ENCODE results near the gene MAN1A2. TPM values are rescaled to one million over a fixed set of nuclear protein-coding genes. Genes with fewer than 3 reads are reported as not detected.
"Not testable (repeated sequence)": the region's sequence is repeated elsewhere in the genome, so short reads cannot be mapped to it uniquely, and the experiment has no call there.

Gene MAN1A2
- total RNA-seq, 1 donor from 2014 or later, result 23.3 TPM

DNA sequence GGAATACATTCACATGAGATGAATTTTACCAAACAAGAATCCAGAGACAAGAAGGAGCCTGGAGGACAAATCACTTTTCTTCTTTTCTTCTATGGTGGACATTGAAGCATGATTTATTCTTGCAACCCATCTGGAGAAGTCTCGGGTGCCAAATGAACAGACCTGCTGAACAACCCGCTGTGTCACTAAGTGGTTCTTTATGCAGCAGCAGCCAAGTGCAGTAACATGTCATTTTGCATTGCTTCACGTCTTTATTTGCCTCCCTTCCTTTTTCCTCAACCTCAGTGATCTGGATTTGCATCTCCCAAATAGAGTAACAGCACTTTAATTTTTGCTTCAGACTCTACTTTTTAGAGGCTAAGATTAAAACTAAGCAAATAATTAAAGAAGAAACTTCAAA lies 188.6 kb downstream of the MAN1A2 start:
- intact Hi-C loops (cut with micrococcal nuclease), result no loop called here
- Histone ChIP-seq H3K36me3 (no peaks in the 10 kb centered on the region), H3K4me1 (no peaks in the 10 kb centered on the region), H3K27ac (replicated peaks) (no peak overlapping the region), H3K9me3 (replicated peaks) (peaks cover 4% of the 10 kb centered on the region), H3K4me3 (no peak overlapping the region), H3K27me3 (ENCODE audit: low read depth) (no peaks in the 10 kb centered on the region)
- DNase-seq, result no peak
- TF ChIP-seq, protein P1, sequence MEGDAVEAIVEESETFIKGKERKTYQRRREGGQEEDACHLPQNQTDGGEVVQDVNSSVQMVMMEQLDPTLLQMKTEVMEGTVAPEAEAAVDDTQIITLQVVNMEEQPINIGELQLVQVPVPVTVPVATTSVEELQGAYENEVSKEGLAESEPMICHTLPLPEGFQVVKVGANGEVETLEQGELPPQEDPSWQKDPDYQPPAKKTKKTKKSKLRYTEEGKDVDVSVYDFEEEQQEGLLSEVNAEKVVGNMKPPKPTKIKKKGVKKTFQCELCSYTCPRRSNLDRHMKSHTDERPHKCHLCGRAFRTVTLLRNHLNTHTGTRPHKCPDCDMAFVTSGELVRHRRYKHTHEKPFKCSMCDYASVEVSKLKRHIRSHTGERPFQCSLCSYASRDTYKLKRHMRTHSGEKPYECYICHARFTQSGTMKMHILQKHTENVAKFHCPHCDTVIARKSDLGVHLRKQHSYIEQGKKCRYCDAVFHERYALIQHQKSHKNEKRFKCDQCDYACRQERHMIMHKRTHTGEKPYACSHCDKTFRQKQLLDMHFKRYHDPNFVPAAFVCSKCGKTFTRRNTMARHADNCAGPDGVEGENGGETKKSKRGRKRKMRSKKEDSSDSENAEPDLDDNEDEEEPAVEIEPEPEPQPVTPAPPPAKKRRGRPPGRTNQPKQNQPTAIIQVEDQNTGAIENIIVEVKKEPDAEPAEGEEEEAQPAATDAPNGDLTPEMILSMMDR (IDR thresholded peaks at IDR 0.05; ENCODE audit: borderline replicate concordance), result no peak

DNA sequence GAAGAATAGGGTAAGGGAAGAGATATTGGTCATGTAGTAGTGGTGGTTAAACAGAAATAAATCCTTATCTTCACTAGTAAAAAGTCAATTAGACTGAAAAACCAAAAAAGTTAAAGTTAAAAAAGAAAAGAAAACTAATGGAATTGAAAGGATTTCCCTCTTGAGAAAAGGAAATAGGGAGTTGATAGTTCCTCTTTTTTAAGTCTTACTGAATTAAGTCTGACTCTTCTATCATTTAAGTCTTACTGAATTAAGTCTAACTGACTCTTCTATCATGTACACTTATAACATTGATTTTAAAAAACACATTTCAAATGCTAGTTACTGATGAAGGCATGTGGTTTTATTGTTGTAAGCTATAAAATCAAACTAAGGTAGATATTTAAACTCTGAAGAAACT lies 189.1 kb downstream of the MAN1A2 start:
- Histone ChIP-seq H3K9me3 (replicated peaks) (peaks cover 4% of the 10 kb centered on the region), H3K27ac (replicated peaks) (no peak overlapping the region), H3K4me1 (no peaks in the 10 kb centered on the region), H3K27me3 (ENCODE audit: low read depth) (no peaks in the 10 kb centered on the region), H3K4me3 (no peak overlapping the region), H3K36me3 (no peaks in the 10 kb centered on the region)
- TF ChIP-seq, protein P1 (IDR thresholded peaks at IDR 0.05; ENCODE audit: borderline replicate concordance), result no peak
- no peak for DNase-seq
- intact Hi-C loops (cut with micrococcal nuclease), result no loop called here

DNA sequence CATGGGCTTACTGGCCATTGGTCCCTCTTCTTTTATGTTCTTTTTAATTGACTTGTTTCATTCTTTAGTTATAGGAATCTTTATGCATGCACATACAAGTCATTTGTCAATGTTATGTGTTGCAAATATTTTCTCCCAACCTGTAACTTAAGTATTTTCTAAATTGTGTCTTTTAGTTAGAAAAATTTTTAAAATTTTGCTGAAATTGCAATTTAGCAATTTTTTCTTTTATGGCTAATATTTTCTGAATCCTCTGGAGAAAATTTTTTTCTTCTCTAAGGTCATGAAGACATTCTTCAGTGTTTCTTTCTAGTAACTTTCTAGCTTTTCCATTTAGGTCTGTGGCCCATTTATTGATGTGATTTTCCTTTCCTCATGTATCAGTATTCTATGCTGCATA lies 189.7 kb downstream of the MAN1A2 start:
- H3K36me3 ChIP-seq, result no peaks in the 10 kb centered on the region
- no peaks in the 10 kb centered on the region for H3K4me1 ChIP-seq
- no peak for DNase-seq
- peaks cover 4% of the 10 kb centered on the region for H3K9me3 ChIP-seq (replicated peaks)
- TF ChIP-seq, protein P1 (IDR thresholded peaks at IDR 0.05; ENCODE audit: borderline replicate concordance), result no peak
- H3K4me3 ChIP-seq, result no peak overlapping the region
- no peak overlapping the region for H3K27ac ChIP-seq (replicated peaks)
- H3K27me3 ChIP-seq (ENCODE audit: low read depth), result no peaks in the 10 kb centered on the region
- intact Hi-C loops (cut with micrococcal nuclease), result no loop called here

DNA sequence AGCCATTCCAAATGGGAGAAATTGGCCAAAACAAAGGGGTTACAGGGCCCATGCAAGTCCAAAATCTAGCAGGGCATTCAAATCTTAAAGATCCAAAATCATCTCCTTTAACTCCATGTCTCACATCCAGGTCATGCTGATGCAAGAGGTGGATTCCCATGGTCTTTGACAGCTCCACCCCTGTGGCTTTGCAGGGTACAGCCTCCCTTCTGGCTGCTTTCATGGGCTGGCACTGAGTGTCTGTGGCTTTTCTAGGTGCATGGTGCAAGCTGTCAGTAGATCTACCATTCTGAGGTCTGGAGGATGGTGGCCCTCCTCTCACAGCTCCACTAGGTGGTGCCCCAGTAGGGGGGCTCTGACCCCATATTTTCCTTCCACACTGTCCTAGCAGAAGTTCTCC lies 191.2 kb downstream of the MAN1A2 start:
- H3K27me3 ChIP-seq (ENCODE audit: low read depth); H3K9me3 ChIP-seq (replicated peaks); H3K36me3 ChIP-seq; DNase-seq; H3K27ac ChIP-seq (replicated peaks); H3K4me1 ChIP-seq; intact Hi-C loops (cut with micrococcal nuclease); H3K4me3 ChIP-seq: not testable (repeated sequence)

DNA sequence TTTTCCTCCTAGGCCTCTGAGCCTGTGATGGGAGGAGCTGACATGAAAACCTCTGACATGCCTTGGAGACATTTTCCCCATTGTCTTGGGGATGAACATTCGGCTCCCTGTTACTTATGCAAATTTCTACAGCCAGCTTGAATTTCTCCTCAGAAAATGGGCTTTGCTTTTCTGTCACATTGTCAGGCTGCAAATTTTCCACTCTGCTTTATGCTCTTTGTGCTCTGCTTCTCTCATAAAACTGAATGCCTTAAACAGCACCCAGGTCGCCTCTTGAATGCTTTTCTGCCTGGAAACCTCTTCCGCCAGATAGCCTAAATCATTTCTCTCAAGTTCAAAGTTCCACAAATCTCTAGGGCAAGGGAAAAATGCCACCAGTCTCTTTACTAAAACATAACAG lies 191.9 kb downstream of the MAN1A2 start:
- Histone ChIP-seq H3K27me3 (ENCODE audit: low read depth) (no peaks in the 10 kb centered on the region), H3K36me3 (no peaks in the 10 kb centered on the region), H3K4me3 (no peak overlapping the region), H3K4me1 (no peaks in the 10 kb centered on the region), H3K9me3 (replicated peaks) (peaks cover 4% of the 10 kb centered on the region), H3K27ac (replicated peaks) (no peak overlapping the region)
- intact Hi-C loops (cut with micrococcal nuclease), result no loop called here
- DNase-seq, result no peak
- TF ChIP-seq, protein P1 (IDR thresholded peaks at IDR 0.05; ENCODE audit: borderline replicate concordance), result no peak

DNA sequence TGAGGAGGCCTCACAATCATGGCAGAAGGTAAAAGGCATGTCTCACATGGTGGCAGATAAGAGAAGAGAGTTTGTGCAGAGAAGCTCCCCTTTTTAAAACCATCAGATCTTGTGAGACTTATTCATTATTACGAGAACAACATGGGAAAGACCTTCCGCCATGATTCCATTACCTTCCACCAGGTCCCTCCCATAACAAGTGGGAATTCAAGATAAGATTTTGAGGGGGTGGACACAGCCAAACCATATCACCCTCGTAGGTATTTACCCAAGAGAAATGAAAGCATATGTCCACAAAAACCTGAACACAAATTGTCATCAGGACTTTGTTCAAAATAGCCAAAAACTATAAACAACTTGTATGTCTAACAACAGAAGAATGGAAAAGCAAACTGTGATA lies 192.7 kb downstream of the MAN1A2 start:
- DNase-seq, result no peak
- no peaks in the 10 kb centered on the region for H3K36me3 ChIP-seq
- TF ChIP-seq, protein P1 (IDR thresholded peaks at IDR 0.05; ENCODE audit: borderline replicate concordance), result no peak
- H3K9me3 ChIP-seq (replicated peaks), result peaks cover 4% of the 10 kb centered on the region
- no peak overlapping the region for H3K27ac ChIP-seq (replicated peaks)
- no peak overlapping the region for H3K4me3 ChIP-seq
- no peaks in the 10 kb centered on the region for H3K4me1 ChIP-seq
- no peaks in the 10 kb centered on the region for H3K27me3 ChIP-seq (ENCODE audit: low read depth)
- intact Hi-C loops (cut with micrococcal nuclease), result no loop called here

All from left ventricle myocardium inferior (tissue), 1 donor.